Measurements from ENCODE around the gene SCN9A.

- TF ChIP-seq ZBTB26 (tag by site-specific recombination; optimal IDR thresholded peaks at IDR 0.05): no peak
- TF ChIP-seq CTCF (tag by site-specific recombination; IDR thresholded peaks at IDR 0.05): no peak
Measured at GRCh38 chr2:166234112-166234846, 141.5 kb downstream of the SCN9A start.
